DOHH2 (cell line): Measurements from ENCODE around the gene PTPRQ.

Experiments
- H3F3A ChIP-seq: fragments of 200-600 bp; sonication (generic), shearing (Covaris generic); 2 replicates; pipeline ENCODE4 v1.6.0; 2016; ENCODE audit warnings: antibody characterized with exemption, mild to moderate bottlenecking; ENCODE audit not compliant: control insufficient read depth, insufficient read depth
- H3K27ac ChIP-seq: fragments of 200-600 bp; sonication (generic); 2 replicates; pipeline ENCODE4 v1.5.1; 2014; ENCODE audit warnings: low read depth, mild to moderate bottlenecking, low read length, moderate library complexity
- H3K27me3 ChIP-seq: fragments of 200-600 bp; sonication (generic); 2 replicates; pipeline ENCODE4 v1.6.1; 2014; ENCODE audit warnings: mild to moderate bottlenecking, low read length, mixed read lengths; ENCODE audit not compliant: control insufficient read depth
- H3K36me3 ChIP-seq: fragments of 200-600 bp; sonication (generic); 2 replicates; pipeline ENCODE4 v1.6.1; 2014; ENCODE audit warnings: mild to moderate bottlenecking, low read length, moderate library complexity, mixed read lengths; ENCODE audit not compliant: control insufficient read depth
- H3K4me1 ChIP-seq: fragments of 200-600 bp; sonication (generic); 2 replicates; pipeline ENCODE4 v1.6.1; 2014; ENCODE audit warnings: mild to moderate bottlenecking, low read length, mixed read lengths; ENCODE audit not compliant: control insufficient read depth
- H3K4me2 ChIP-seq: fragments of 200-600 bp; sonication (generic); 2 replicates; pipeline ENCODE4 v1.6.0; 2014; ENCODE audit warnings: mild to moderate bottlenecking, low read length, moderate library complexity
- H3K4me3 ChIP-seq: fragments of 200-600 bp; sonication (generic); 2 replicates; pipeline ENCODE4 v1.5.1; 2014; ENCODE audit warnings: mild to moderate bottlenecking, low read length, mixed read lengths
- H3K79me2 ChIP-seq: fragments of 200-600 bp; sonication (generic); 2 replicates; pipeline ENCODE4 v1.6.1; 2014; ENCODE audit warnings: mild to moderate bottlenecking, low read length, mixed read lengths; ENCODE audit not compliant: control insufficient read depth
- H3K9me2 ChIP-seq: fragments of 200-600 bp; sonication (generic); replicated peaks from 2 replicates; pipeline ENCODE4 v1.6.1; 2014; ENCODE audit warnings: mild to moderate bottlenecking, low read length, mixed read lengths; ENCODE audit not compliant: control insufficient read depth
- H3K9me3 ChIP-seq: fragments of 200-600 bp; sonication (generic); 2 replicates; pipeline ENCODE4 v1.6.1; 2014; ENCODE audit warnings: antibody characterized with exemption, low read length, mixed read lengths; ENCODE audit not compliant: control insufficient read depth, insufficient read depth
- H4K20me1 ChIP-seq: fragments of 200-600 bp; sonication (generic); 2 replicates; pipeline ENCODE4 v1.6.0; 2014; ENCODE audit warnings: low read depth, mild to moderate bottlenecking, antibody characterized with exemption, low read length, moderate library complexity; ENCODE audit not compliant: control insufficient read depth, insufficient read depth
- EZH2phosphoT487 ChIP-seq: fragments of 200-600 bp; sonication (generic); IDR thresholded peaks from 2 replicates; pipeline ENCODE4 v1.6.1; 2017; ENCODE audit warnings: borderline replicate concordance, mild to moderate bottlenecking, antibody characterized with exemption, low read length, moderate library complexity, mixed read lengths
- TF ChIP-seq, protein P1 (sequence below): fragments of 200-600 bp; sonication (generic); IDR thresholded peaks from one replicate; pipeline ENCODE4 v1.5.1; 2014; ENCODE audit warnings: antibody characterized with exemption, mild to moderate bottlenecking, low read depth, low read length; ENCODE audit not compliant: poor library complexity, severe bottlenecking

Gene PTPRQ

DNA sequence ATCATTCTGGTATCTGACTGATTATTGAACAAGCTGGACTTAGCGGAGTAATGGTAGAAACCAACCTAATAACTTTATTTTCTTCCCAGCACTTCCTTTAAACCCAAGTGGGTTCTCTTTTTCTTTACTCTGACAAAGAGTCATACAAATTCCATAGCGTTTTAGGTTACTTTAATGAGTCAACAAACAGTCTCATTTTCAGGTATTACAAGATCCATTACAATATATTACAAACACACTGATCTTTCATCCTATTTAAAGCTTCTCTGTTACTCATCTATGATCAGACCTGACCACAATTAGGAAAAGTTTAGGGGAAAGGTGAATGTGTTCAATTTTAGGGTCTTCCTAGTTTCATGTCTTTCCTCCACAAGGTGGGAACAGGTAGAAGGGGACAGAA is 39.4 kb upstream of the PTPRQ start:
- H3K4me1 ChIP-seq: no peaks in the 10 kb centered on the region
- H3K27me3 ChIP-seq: 0 out of 2 replicates have a peak, but pooled peaks cover 3% of the 10 kb centered on the region
- no peaks in the 10 kb centered on the region for H3K9me3 ChIP-seq
- no peaks in the 10 kb centered on the region for H3F3A ChIP-seq
- H3K27ac ChIP-seq: no peak overlapping the region
- H3K4me3 ChIP-seq: no peak overlapping the region
- no peaks in the 10 kb centered on the region for H3K36me3 ChIP-seq
- no peak overlapping the region for H3K4me2 ChIP-seq
- no peaks in the 10 kb centered on the region for H3K79me2 ChIP-seq
- TF ChIP-seq EZH2phosphoT487: no peak
- TF ChIP-seq, protein P1, sequence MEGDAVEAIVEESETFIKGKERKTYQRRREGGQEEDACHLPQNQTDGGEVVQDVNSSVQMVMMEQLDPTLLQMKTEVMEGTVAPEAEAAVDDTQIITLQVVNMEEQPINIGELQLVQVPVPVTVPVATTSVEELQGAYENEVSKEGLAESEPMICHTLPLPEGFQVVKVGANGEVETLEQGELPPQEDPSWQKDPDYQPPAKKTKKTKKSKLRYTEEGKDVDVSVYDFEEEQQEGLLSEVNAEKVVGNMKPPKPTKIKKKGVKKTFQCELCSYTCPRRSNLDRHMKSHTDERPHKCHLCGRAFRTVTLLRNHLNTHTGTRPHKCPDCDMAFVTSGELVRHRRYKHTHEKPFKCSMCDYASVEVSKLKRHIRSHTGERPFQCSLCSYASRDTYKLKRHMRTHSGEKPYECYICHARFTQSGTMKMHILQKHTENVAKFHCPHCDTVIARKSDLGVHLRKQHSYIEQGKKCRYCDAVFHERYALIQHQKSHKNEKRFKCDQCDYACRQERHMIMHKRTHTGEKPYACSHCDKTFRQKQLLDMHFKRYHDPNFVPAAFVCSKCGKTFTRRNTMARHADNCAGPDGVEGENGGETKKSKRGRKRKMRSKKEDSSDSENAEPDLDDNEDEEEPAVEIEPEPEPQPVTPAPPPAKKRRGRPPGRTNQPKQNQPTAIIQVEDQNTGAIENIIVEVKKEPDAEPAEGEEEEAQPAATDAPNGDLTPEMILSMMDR: no peak
- H3K9me2 ChIP-seq: no peaks in the 10 kb centered on the region
- no peaks in the 10 kb centered on the region for H4K20me1 ChIP-seq

GRCh38 chr12:80406253-80406652 is 37.8 kb upstream of the PTPRQ start:
- no peaks in the 10 kb centered on the region for H3K9me3 ChIP-seq
- H3K4me1 ChIP-seq: no peaks in the 10 kb centered on the region

GRCh38 chr12:80411787-80412186 is 32.2 kb upstream of the PTPRQ start:
- H3K36me3 ChIP-seq: no peaks in the 10 kb centered on the region
- H3K79me2 ChIP-seq: no peaks in the 10 kb centered on the region
- no peak overlapping the region for H3K27ac ChIP-seq
- no peaks in the 10 kb centered on the region for H3K9me3 ChIP-seq
- H3K27me3 ChIP-seq: no peaks in the 10 kb centered on the region
- no peaks in the 10 kb centered on the region for H3F3A ChIP-seq
- H3K4me3 ChIP-seq: no peak overlapping the region
- no peak for TF ChIP-seq EZH2phosphoT487
- TF ChIP-seq, protein P1: no peak
- H3K4me1 ChIP-seq: no peaks in the 10 kb centered on the region
- no peaks in the 10 kb centered on the region for H3K9me2 ChIP-seq
- no peaks in the 10 kb centered on the region for H4K20me1 ChIP-seq
- no peak overlapping the region for H3K4me2 ChIP-seq

More at GRCh38 chr12:80406253-80406652, 37.8 kb upstream of the PTPRQ start:
- H3K27ac ChIP-seq: no peak overlapping the region
- H3F3A ChIP-seq: no peaks in the 10 kb centered on the region
- no peaks in the 10 kb centered on the region for H3K36me3 ChIP-seq
- TF ChIP-seq, protein P1: no peak
- TF ChIP-seq EZH2phosphoT487: no peak
- H3K79me2 ChIP-seq: no peaks in the 10 kb centered on the region
- no peak overlapping the region for H3K4me3 ChIP-seq
- no peaks in the 10 kb centered on the region for H4K20me1 ChIP-seq
- H3K4me2 ChIP-seq: no peak overlapping the region
- no peaks in the 10 kb centered on the region for H3K9me2 ChIP-seq
- H3K27me3 ChIP-seq: 0 out of 2 replicates have a peak, but pooled peaks cover 3% of the 10 kb centered on the region
